WTC11 (cell line): ENCODE data around the gene MAGEC3.

Source experiments
- KAT7 ChIP-seq: sonication (generic); formaldehyde crosslinking; IDR thresholded peaks from 2 replicates; pipeline ENCODE4 v1.8.1; 2023; ENCODE audit warnings: missing genetic modification reagents, mild to moderate bottlenecking, borderline replicate concordance
- NR2C2 ChIP-seq: sonication (generic); formaldehyde crosslinking; IDR thresholded peaks from 2 replicates; pipeline ENCODE4 v1.8.0; 2022; ENCODE audit warnings: mild to moderate bottlenecking, missing genetic modification reagents
- OVOL2 ChIP-seq: fragments of 250-450 bp; sonication (Bioruptor Pico); IDR thresholded peaks from 2 replicates; pipeline ENCODE4 v1.9.0; 2021; ENCODE audit warnings: mild to moderate bottlenecking, borderline replicate concordance
- ZBTB21 ChIP-seq: sonication (generic); formaldehyde crosslinking; IDR thresholded peaks from 2 replicates; pipeline ENCODE4 v1.8.1; 2023; ENCODE audit warnings: mild to moderate bottlenecking, missing genetic modification reagents, borderline replicate concordance
- ZNF232 ChIP-seq: sonication (generic); formaldehyde crosslinking; IDR thresholded peaks from 2 replicates; pipeline ENCODE4 v1.8.0; 2022; ENCODE audit warnings: mild to moderate bottlenecking, missing genetic modification reagents
- ZNF671 ChIP-seq: fragments of 250-450 bp; sonication (Bioruptor Pico); IDR thresholded peaks from 2 replicates; pipeline ENCODE4 v1.8.0; 2021; ENCODE audit warnings: mild to moderate bottlenecking
- TF ChIP-seq, protein P1 (sequence below): fragments of 200-600 bp; IDR thresholded peaks from 2 replicates; pipeline ENCODE4 v1.8.0; 2022; ENCODE audit warnings: antibody characterized with exemption
- TF ChIP-seq, protein P2 (sequence below): fragments of 250-450 bp; sonication (Bioruptor Pico); IDR thresholded peaks from 2 replicates; pipeline ENCODE4 v1.9.0; 2021; ENCODE audit warnings: mild to moderate bottlenecking
- TF ChIP-seq, protein P3 (sequence below): fragments of 250-450 bp; sonication (Bioruptor Pico); IDR thresholded peaks from 2 replicates; pipeline ENCODE4 v2.1.2; 2022; ENCODE audit warnings: mild to moderate bottlenecking, moderate library complexity
- TF ChIP-seq, protein P4 (sequence below): sonication (generic); formaldehyde crosslinking; IDR thresholded peaks from 2 replicates; pipeline ENCODE4 v1.8.0; 2022; ENCODE audit warnings: mild to moderate bottlenecking, missing genetic modification reagents
- TF ChIP-seq, protein P5 (sequence below): sonication (generic); formaldehyde crosslinking; IDR thresholded peaks from 2 replicates; pipeline ENCODE4 v1.8.0; 2023; ENCODE audit warnings: missing genetic modification reagents, mild to moderate bottlenecking, borderline replicate concordance

DNA sequence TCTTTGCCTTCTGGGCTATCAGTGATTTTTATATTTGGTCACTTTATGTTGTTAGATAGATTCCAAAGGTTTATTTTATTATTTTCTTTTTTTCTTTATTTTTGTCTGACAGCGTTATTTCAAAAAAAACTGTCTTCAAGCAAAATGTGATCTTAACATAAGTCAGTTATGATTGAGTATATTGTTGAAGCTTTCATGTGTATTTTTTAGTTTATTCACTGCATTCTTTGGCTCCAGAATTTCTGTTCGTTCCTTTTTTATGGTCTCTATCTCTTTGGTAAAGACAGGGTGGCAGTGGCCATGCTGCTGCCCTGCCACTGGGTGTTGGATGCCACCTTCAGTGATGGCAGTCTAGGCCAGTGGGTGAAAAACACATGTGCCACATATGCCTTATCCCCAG lies at the start of gene MAGEC3:
- TF ChIP-seq ZBTB21 (CRISPR knock-in tag) (no peak), ZNF671 (CRISPR knock-in tag) (no peak), ZNF232 (no peak), OVOL2 (CRISPR knock-in tag) (no peak), NR2C2 (CRISPR knock-in tag) (no peak), KAT7 (no peak)
- TF ChIP-seq, protein P1, sequence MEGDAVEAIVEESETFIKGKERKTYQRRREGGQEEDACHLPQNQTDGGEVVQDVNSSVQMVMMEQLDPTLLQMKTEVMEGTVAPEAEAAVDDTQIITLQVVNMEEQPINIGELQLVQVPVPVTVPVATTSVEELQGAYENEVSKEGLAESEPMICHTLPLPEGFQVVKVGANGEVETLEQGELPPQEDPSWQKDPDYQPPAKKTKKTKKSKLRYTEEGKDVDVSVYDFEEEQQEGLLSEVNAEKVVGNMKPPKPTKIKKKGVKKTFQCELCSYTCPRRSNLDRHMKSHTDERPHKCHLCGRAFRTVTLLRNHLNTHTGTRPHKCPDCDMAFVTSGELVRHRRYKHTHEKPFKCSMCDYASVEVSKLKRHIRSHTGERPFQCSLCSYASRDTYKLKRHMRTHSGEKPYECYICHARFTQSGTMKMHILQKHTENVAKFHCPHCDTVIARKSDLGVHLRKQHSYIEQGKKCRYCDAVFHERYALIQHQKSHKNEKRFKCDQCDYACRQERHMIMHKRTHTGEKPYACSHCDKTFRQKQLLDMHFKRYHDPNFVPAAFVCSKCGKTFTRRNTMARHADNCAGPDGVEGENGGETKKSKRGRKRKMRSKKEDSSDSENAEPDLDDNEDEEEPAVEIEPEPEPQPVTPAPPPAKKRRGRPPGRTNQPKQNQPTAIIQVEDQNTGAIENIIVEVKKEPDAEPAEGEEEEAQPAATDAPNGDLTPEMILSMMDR, result no peak
- TF ChIP-seq, protein P2, sequence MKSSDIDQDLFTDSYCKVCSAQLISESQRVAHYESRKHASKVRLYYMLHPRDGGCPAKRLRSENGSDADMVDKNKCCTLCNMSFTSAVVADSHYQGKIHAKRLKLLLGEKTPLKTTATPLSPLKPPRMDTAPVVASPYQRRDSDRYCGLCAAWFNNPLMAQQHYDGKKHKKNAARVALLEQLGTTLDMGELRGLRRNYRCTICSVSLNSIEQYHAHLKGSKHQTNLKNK, result no peak
- TF ChIP-seq, protein P3, sequence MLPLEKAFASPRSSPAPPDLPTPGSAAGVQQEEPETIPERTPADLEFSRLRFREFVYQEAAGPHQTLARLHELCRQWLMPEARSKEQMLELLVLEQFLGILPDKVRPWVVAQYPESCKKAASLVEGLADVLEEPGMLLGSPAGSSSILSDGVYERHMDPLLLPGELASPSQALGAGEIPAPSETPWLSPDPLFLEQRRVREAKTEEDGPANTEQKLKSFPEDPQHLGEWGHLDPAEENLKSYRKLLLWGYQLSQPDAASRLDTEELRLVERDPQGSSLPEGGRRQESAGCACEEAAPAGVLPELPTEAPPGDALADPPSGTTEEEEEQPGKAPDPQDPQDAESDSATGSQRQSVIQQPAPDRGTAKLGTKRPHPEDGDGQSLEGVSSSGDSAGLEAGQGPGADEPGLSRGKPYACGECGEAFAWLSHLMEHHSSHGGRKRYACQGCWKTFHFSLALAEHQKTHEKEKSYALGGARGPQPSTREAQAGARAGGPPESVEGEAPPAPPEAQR (CRISPR knock-in tag), result no peak
- TF ChIP-seq, protein P4, sequence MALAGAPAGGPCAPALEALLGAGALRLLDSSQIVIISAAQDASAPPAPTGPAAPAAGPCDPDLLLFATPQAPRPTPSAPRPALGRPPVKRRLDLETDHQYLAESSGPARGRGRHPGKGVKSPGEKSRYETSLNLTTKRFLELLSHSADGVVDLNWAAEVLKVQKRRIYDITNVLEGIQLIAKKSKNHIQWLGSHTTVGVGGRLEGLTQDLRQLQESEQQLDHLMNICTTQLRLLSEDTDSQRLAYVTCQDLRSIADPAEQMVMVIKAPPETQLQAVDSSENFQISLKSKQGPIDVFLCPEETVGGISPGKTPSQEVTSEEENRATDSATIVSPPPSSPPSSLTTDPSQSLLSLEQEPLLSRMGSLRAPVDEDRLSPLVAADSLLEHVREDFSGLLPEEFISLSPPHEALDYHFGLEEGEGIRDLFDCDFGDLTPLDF (CRISPR knock-in tag), result no peak
- TF ChIP-seq, protein P5, sequence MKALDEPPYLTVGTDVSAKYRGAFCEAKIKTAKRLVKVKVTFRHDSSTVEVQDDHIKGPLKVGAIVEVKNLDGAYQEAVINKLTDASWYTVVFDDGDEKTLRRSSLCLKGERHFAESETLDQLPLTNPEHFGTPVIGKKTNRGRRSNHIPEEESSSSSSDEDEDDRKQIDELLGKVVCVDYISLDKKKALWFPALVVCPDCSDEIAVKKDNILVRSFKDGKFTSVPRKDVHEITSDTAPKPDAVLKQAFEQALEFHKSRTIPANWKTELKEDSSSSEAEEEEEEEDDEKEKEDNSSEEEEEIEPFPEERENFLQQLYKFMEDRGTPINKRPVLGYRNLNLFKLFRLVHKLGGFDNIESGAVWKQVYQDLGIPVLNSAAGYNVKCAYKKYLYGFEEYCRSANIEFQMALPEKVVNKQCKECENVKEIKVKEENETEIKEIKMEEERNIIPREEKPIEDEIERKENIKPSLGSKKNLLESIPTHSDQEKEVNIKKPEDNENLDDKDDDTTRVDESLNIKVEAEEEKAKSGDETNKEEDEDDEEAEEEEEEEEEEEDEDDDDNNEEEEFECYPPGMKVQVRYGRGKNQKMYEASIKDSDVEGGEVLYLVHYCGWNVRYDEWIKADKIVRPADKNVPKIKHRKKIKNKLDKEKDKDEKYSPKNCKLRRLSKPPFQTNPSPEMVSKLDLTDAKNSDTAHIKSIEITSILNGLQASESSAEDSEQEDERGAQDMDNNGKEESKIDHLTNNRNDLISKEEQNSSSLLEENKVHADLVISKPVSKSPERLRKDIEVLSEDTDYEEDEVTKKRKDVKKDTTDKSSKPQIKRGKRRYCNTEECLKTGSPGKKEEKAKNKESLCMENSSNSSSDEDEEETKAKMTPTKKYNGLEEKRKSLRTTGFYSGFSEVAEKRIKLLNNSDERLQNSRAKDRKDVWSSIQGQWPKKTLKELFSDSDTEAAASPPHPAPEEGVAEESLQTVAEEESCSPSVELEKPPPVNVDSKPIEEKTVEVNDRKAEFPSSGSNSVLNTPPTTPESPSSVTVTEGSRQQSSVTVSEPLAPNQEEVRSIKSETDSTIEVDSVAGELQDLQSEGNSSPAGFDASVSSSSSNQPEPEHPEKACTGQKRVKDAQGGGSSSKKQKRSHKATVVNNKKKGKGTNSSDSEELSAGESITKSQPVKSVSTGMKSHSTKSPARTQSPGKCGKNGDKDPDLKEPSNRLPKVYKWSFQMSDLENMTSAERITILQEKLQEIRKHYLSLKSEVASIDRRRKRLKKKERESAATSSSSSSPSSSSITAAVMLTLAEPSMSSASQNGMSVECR (CRISPR knock-in tag), result no peak
